SK-N-MC (cell line): ENCODE measurements around the gene CCDC158.

Source experiments
- EZH2 ChIP-seq: fragments of 200-600 bp; sonication (generic); IDR thresholded peaks from one replicate; pipeline ENCODE4 v1.6.1; 2017; ENCODE audit warnings: antibody characterized with exemption
- FOXP2 ChIP-seq: optimal IDR thresholded peaks from 2 replicates; pipeline ENCODE3; 2011; ENCODE audit warnings: mild to moderate bottlenecking, moderate library complexity; ENCODE audit not compliant: insufficient read depth; ENCODE audit errors: extremely low read length, control extremely low read depth
- POLR2AphosphoS5 ChIP-seq: IDR thresholded peaks from 2 replicates; pipeline ENCODE4 v1.6.1; 2012; ENCODE audit warnings: mild to moderate bottlenecking, low read depth, low read length, borderline replicate concordance

DNA sequence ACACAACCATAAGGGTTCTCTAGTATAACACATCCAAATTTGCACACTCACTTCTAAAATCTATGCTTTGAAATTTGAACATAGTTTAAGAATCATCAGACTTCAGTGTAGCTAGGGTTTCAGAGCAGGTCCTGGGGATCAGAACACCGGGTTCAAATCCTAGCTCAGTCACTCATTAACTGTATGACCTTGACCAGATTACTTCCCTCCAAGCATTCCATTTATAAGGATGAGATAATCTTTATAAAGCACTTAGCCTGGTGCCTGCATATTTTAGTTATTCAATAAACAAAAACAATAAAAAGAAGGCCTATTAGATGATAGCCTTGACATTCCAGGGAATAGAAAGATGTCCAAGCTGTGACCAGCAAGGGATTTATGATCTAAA lies 119.2 kb downstream of the CCDC158 start:
- no peak for TF ChIP-seq POLR2AphosphoS5
- TF ChIP-seq EZH2, result no peak
- TF ChIP-seq FOXP2, result no peak
